Measurements from ENCODE around the gene BLVRB. TPM values are rescaled to one million over a fixed set of nuclear protein-coding genes. Genes with fewer than 3 reads are reported as not detected.

The BLVRB gene
- total RNA-seq, 1 experiment from 2014 or later: 246 TPM

- Histone ChIP-seq H3K36me3 (ENCODE audit: low read depth, low read length) (no peaks in the 10 kb centered on the region), H3K4me3 (ENCODE audit: low read length) (no peak overlapping the region), H4K20me1 (ENCODE audit: low read length) (no peaks in the 10 kb centered on the region), H3K27me3 (ENCODE audit: low read length) (no peaks in the 10 kb centered on the region), H3K9ac (ENCODE audit: low read length) (no peak overlapping the region), H3K4me1 (ENCODE audit: insufficient read depth, low read length) (no peaks in the 10 kb centered on the region), H3K9me3 (ENCODE audit: low read length) (no peaks in the 10 kb centered on the region), H3K9me2 (replicated peaks; ENCODE audit: low read length) (no peaks in the 10 kb centered on the region), H2AFZ (ENCODE audit: low read length) (no peak overlapping the region), H3K79me2 (ENCODE audit: low read length) (no peaks in the 10 kb centered on the region), H3K4me2 (ENCODE audit: low read length) (no peak overlapping the region), H3K27ac (ENCODE audit: low read length) (no peak overlapping the region), H3F3A (ENCODE audit: low read length, unreplicated experiment) (no peaks in the 10 kb centered on the region)
- DNase-seq (no peak), ATAC-seq (no peak)
- no TSS peak for BruUV-seq (replicated peaks)
- ChIA-PET CTCF (no interaction called here), POLR2A (ENCODE audit: unreplicated experiment) (no interaction called here)
- TF ChIP-seq EZH2 (IDR thresholded peaks at IDR 0.05; ENCODE audit: low read length, unreplicated experiment): no peak
- TF ChIP-seq EZH2phosphoT487 (IDR thresholded peaks at IDR 0.05; ENCODE audit: borderline replicate concordance, low read length): no peak
- TF ChIP-seq CTCF (conservative IDR thresholded peaks at IDR 0.05; ENCODE audit: low read depth, low read length): no peak
- intact Hi-C loops (cut with micrococcal nuclease): no loop called here
Observed at GRCh38 chr19:40497214-40497613, 31.7 kb upstream of the BLVRB start.

DNA sequence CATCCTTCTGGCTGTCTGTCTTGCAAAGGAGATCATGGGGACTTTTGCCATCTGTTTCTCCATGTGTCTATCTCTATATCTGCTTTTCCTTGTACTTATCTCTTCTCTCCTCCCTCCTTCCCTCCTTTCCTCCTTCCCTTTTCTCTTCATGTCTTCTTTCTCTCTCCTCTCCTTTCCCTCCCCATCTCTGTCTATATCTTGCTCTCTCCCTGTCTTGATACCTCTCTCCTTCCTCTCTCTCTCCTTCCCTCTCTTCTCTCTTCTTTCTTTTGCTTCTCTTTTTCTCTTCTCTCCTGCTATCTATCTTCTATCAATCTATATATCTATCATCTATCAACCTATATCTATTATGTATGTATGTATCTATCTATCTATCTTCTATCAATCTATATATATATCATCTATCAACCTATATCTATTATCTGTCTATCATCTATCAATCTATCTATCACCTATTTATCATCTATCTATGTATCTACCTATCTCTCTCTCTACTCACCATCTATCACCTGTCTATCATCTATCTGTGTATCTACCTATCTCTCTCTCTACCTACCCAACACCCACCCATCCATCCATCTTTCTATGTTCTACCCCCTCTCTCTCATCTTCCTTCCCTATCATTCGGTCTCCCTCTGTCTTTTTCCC lies 28.8 kb upstream of the BLVRB start:
- TF ChIP-seq CTCF (conservative IDR thresholded peaks at IDR 0.05; ENCODE audit: low read depth, low read length) (no peak), EZH2phosphoT487 (IDR thresholded peaks at IDR 0.05; ENCODE audit: borderline replicate concordance, low read length) (no peak), EZH2 (IDR thresholded peaks at IDR 0.05; ENCODE audit: low read length, unreplicated experiment) (no peak)
- ATAC-seq: no peak
- H2AFZ ChIP-seq (ENCODE audit: low read length): no peak overlapping the region
- H3K79me2 ChIP-seq (ENCODE audit: low read length): no peaks in the 10 kb centered on the region
- H3K4me2 ChIP-seq (ENCODE audit: low read length): no peak overlapping the region
- no peak overlapping the region for H3K27ac ChIP-seq (ENCODE audit: low read length)
- no peaks in the 10 kb centered on the region for H3K4me1 ChIP-seq (ENCODE audit: insufficient read depth, low read length)
- H3K4me3 ChIP-seq (ENCODE audit: low read length): no peak overlapping the region
- H4K20me1 ChIP-seq (ENCODE audit: low read length): no peaks in the 10 kb centered on the region
- BruUV-seq (replicated peaks): no TSS peak
- no peaks in the 10 kb centered on the region for H3K9me2 ChIP-seq (replicated peaks; ENCODE audit: low read length)
- no peak for DNase-seq
- H3K36me3 ChIP-seq (ENCODE audit: low read depth, low read length): no peaks in the 10 kb centered on the region
- H3K9me3 ChIP-seq (ENCODE audit: low read length): no peaks in the 10 kb centered on the region
- no peaks in the 10 kb centered on the region for H3K27me3 ChIP-seq (ENCODE audit: low read length)
- no peaks in the 10 kb centered on the region for H3F3A ChIP-seq (ENCODE audit: low read length, unreplicated experiment)
- intact Hi-C loops (cut with micrococcal nuclease): no loop called here
- ChIA-PET POLR2A (ENCODE audit: unreplicated experiment) (no interaction called here), CTCF (no interaction called here)
- no peak overlapping the region for H3K9ac ChIP-seq (ENCODE audit: low read length)

- Histone ChIP-seq H3K4me1 (ENCODE audit: insufficient read depth, low read length) (no peaks in the 10 kb centered on the region), H3K9me2 (replicated peaks; ENCODE audit: low read length) (no peaks in the 10 kb centered on the region), H4K20me1 (ENCODE audit: low read length) (no peaks in the 10 kb centered on the region), H3K36me3 (ENCODE audit: low read depth, low read length) (no peaks in the 10 kb centered on the region), H3K4me3 (ENCODE audit: low read length) (no peak overlapping the region), H3K4me2 (ENCODE audit: low read length) (no peak overlapping the region), H2AFZ (ENCODE audit: low read length) (no peak overlapping the region), H3K27me3 (ENCODE audit: low read length) (no peaks in the 10 kb centered on the region), H3K9me3 (ENCODE audit: low read length) (no peaks in the 10 kb centered on the region), H3K9ac (ENCODE audit: low read length) (no peak overlapping the region), H3F3A (ENCODE audit: low read length, unreplicated experiment) (no peaks in the 10 kb centered on the region), H3K27ac (ENCODE audit: low read length) (no peak overlapping the region), H3K79me2 (ENCODE audit: low read length) (no peaks in the 10 kb centered on the region)
- no TSS peak for BruUV-seq (replicated peaks)
- DNase-seq (no peak), ATAC-seq (no peak)
- CTCF ChIA-PET: no interaction called here
- intact Hi-C loops (cut with micrococcal nuclease): no loop called here
- POLR2A ChIA-PET (ENCODE audit: unreplicated experiment): no interaction called here
- no peak for TF ChIP-seq EZH2phosphoT487 (IDR thresholded peaks at IDR 0.05; ENCODE audit: borderline replicate concordance, low read length)
- TF ChIP-seq EZH2 (IDR thresholded peaks at IDR 0.05; ENCODE audit: low read length, unreplicated experiment): no peak
- no peak for TF ChIP-seq CTCF (conservative IDR thresholded peaks at IDR 0.05; ENCODE audit: low read depth, low read length)
Observed at GRCh38 chr19:40493778-40494177, 28.2 kb upstream of the BLVRB start.

All from PC-3 (cell line).